ENCODE data around the gene ATP6V0B. TPM values are rescaled to one million over a fixed set of nuclear protein-coding genes. Genes with fewer than 3 reads are reported as not detected.

Gene ATP6V0B
- total and polyA plus RNA-seq, 2 of the 8 experiments (the other 6 are each of a cell fraction or from before 2014, with no cell fraction given): 105 to 308 TPM

GRCh38 chr1:43960798-43961197, 14.0 kb upstream of the ATP6V0B start (continued):
- no peak for TF ChIP-seq NANOG (IDR thresholded peaks at IDR 0.05; ENCODE audit: insufficient read depth, low read depth, low read length, poor library complexity, severe bottlenecking)
- TF ChIP-seq CHD1 (IDR thresholded peaks at IDR 0.05; ENCODE audit: low read depth, low read length): no peak
